RWPE2 (cell line): ENCODE data around the gene RPAP2.
A peak's percentile ranks its signal among the peaks of the same experiment; 100 is the strongest.

Experiments
- ATAC-seq: fragments of 200-7000 bp; cut with Tn5 transposase; 3 replicates; pipeline ENCODE4 v1.9.1; 2021; ENCODE audit warnings: low read depth
- DNase-seq: peaks from one replicate; pipeline ENCODE4 v3.0.0-alpha.2; 2020; ENCODE audit warnings: low spot score
- H3K27ac ChIP-seq: fragments of 450-650 bp; 2 replicates; pipeline ENCODE4 v1.5.1; 2017; ENCODE audit warnings: mild to moderate bottlenecking; ENCODE audit not compliant: poor library complexity, severe bottlenecking
- H3K27me3 ChIP-seq: fragments of 250-450 bp; sonication (Bioruptor Pico); 2 replicates; pipeline ENCODE4 v1.5.1; 2021; ENCODE audit warnings: mild to moderate bottlenecking, moderate library complexity; ENCODE audit not compliant: insufficient read depth, poor library complexity, severe bottlenecking
- H3K36me3 ChIP-seq: fragments of 250-450 bp; sonication (Bioruptor Pico); 2 replicates; pipeline ENCODE4 v1.5.1; 2020; ENCODE audit warnings: low read depth, mild to moderate bottlenecking, moderate library complexity
- H3K4me1 ChIP-seq: fragments of 250-450 bp; sonication (Bioruptor Pico); 2 replicates; pipeline ENCODE4 v1.5.1; 2021; ENCODE audit warnings: mild to moderate bottlenecking, moderate library complexity; ENCODE audit not compliant: insufficient read depth, poor library complexity, severe bottlenecking
- H3K4me3 ChIP-seq: fragments of 250-450 bp; sonication (Bioruptor Pico); 2 replicates; pipeline ENCODE4 v1.5.1; 2021; ENCODE audit warnings: mild to moderate bottlenecking, moderate library complexity; ENCODE audit not compliant: severe bottlenecking
- H3K9me3 ChIP-seq: fragments of 250-450 bp; sonication (Bioruptor Pico); 2 replicates; pipeline ENCODE4 v1.5.1; 2021; ENCODE audit warnings: mild to moderate bottlenecking, moderate library complexity; ENCODE audit not compliant: severe bottlenecking
- CTCF ChIP-seq: fragments of 450-650 bp; IDR thresholded peaks from one replicate; pipeline ENCODE4 v1.5.1; 2017; ENCODE audit warnings: mild to moderate bottlenecking, moderate library complexity; ENCODE audit not compliant: poor library complexity, severe bottlenecking

Gene RPAP2

DNA sequence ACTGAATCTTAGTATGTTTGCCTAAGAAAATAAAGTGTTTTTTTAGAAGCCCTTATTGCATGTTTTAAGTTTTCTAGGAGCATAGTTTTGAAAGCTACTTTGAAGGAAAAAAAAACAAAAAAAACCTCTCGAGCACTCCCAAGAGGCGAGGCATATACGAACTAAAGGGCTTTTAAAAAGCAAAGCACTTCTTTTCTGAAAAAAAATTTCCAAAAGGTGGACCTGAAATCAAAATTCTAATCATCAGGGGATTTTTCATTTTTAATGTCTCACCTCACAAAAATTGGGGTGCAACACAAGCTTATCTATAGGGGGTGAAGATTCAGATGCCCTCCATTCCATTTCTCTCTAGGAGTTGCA, 666 bp upstream of the RPAP2 start:
- H3K4me3 ChIP-seq = peak overlapping the region; percentile 52
- DNase-seq (no peak), ATAC-seq (no peak)
- TF ChIP-seq CTCF = peak; percentile 43
- no peaks in the 10 kb centered on the region for H3K27me3 ChIP-seq
- H3K36me3 ChIP-seq = peaks cover 65% of the 10 kb centered on the region
- peak overlapping the region; percentile 71 for H3K27ac ChIP-seq
- H3K9me3 ChIP-seq = no peaks in the 10 kb centered on the region
- H3K4me1 ChIP-seq = peaks cover 18% of the 10 kb centered on the region

DNA sequence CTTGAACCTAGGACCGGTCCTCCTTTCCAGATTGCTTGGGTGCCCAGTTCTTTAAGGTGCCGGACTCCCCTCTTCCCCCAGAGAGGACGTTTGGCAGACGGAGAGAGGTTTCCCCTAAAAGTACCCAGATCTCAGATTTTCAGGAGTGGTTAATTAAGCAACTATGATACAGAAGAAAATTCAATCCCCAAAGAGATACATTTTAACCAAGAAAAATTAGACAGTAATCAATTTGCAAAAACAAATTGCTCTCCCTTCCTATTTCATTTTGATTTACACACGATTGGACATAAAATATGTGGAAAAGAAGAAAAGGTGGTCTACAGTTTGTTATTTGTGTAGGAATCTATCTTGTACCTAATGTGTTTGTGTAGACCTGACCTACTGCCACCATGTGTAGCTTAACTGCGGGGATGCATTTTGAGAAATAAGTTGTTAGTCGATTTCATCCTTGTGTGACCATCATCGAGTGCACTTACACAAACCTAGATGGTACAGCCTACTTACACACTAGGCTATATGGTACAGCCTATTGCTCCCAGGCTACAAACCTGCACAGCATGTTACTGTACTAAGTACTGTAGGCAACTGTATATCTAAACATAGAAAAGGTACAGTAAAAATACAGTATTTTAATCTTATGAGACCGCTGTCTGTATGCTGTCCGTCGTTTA, 755 bp downstream of the RPAP2 start:
- no peak for TF ChIP-seq CTCF
- H3K36me3 ChIP-seq = peaks cover 71% of the 10 kb centered on the region
- no peak for DNase-seq

DNA sequence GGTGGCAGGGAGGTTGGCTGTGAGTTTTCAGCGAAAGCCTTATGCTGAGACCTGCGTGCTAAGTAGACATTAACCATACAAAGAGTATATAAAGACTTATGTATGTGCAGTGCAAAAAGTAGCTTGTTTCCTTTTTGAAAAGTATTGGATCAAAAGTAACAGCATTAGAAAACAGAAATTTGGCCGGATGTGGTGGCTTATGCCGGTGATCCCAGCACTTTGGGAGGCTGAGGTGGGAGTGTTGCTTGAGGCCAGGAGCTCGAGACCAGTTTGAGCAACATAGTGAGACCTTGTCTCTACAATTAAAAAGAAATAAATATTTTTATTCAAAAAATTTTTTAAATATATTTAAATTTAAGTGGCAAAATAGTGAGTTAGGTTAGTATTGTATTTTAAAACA, 2.2 kb downstream of the RPAP2 start:
- H3K27ac ChIP-seq = no peak overlapping the region
- ATAC-seq = no peak

More for the DNA sequence above, 755 bp downstream of the RPAP2 start:
- Histone ChIP-seq H3K4me1 (peaks cover 18% of the 10 kb centered on the region), H3K4me3 (peak overlapping the region; percentile 52), H3K9me3 (no peaks in the 10 kb centered on the region), H3K27me3 (no peaks in the 10 kb centered on the region), H3K27ac (peak overlapping the region; percentile 71)
- no peak; the same call in 2 of the 3 replicates for ATAC-seq

GRCh38 chr1:92306020-92306419, 7.2 kb downstream of the RPAP2 start:
- DNase-seq (no peak), ATAC-seq (no peak)
- no peak for TF ChIP-seq CTCF
- Histone ChIP-seq H3K9me3 (no peaks in the 10 kb centered on the region), H3K4me3 (no peak overlapping the region), H3K27ac (no peak overlapping the region), H3K36me3 (peaks cover 65% of the 10 kb centered on the region), H3K27me3 (no peaks in the 10 kb centered on the region), H3K4me1 (no peaks in the 10 kb centered on the region)

More for the DNA sequence above, 2.2 kb downstream of the RPAP2 start:
- Histone ChIP-seq H3K27me3 (no peaks in the 10 kb centered on the region), H3K36me3 (peaks cover 68% of the 10 kb centered on the region), H3K4me3 (no peak overlapping the region), H3K4me1 (peaks cover 18% of the 10 kb centered on the region), H3K9me3 (no peaks in the 10 kb centered on the region)
- no peak for TF ChIP-seq CTCF
- DNase-seq = no peak

DNA sequence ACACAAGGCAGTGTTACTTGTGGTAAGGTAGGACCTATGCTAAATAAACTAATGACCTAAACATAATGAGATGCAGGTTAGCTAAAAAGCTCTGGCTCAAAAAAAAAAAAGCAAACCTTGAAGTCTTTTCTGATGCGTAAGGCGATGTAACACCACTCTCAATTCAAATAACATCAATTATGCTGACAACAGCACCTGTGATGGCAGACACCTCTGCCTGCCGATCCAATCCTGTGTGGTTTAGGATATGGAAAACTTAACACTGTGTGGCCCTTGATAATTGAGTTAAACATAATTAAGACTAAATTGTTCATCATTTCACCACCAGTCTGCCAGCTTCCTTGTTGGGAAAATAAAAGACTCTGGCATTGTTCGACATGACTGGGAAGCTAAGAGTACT, 9.1 kb downstream of the RPAP2 start:
- no peak overlapping the region for H3K27ac ChIP-seq
- no peaks in the 10 kb centered on the region for H3K9me3 ChIP-seq
- ATAC-seq = no peak
- no peak overlapping the region for H3K4me3 ChIP-seq
- no peak for DNase-seq
- peaks cover 54% of the 10 kb centered on the region for H3K36me3 ChIP-seq
- TF ChIP-seq CTCF = no peak
- H3K4me1 ChIP-seq = no peaks in the 10 kb centered on the region
- H3K27me3 ChIP-seq = no peaks in the 10 kb centered on the region
